ENCODE results near the gene CTNND1.
"Not testable (repeated sequence)": the region's sequence is repeated elsewhere in the genome, so short reads cannot be mapped to it uniquely, and the experiment has no call there.

Gene CTNND1

GRCh38 chr11:57761301-57762234 is at the start of gene CTNND1:
TSS of gene CTNND1 (plus strand) at chr11:57761802. CDS start at chr11:57791479, 29,677 bp downstream.
- DNase-seq = no peak

- DNase-seq = peak; percentile 90
These were observed 49.1 kb upstream of the CTNND1 start, which contains the start of gene TMX2 for GRCh38 chr11:57712256-57713150. TSS of gene TMX2 (plus strand) at chr11:57712593. CDS start at chr11:57712619, 26 bp downstream.

GRCh38 chr11:57713835-57714234 is 47.8 kb upstream of the CTNND1 start:
- no peak for DNase-seq

GRCh38 chr11:57716726-57717125 is 44.9 kb upstream of the CTNND1 start:
- not testable (repeated sequence) for DNase-seq

GRCh38 chr11:57727185-57727584 is 34.4 kb upstream of the CTNND1 start:
- no peak for DNase-seq

- DNase-seq = no peak
These were observed 32.8 kb upstream of the CTNND1 start for GRCh38 chr11:57728829-57729228.

GRCh38 chr11:57729479-57729878 is 32.1 kb upstream of the CTNND1 start:
- no peak for DNase-seq

- DNase-seq = no peak
These were observed 28.9 kb upstream of the CTNND1 start for GRCh38 chr11:57732661-57733060.

GRCh38 chr11:57735619-57736298 is 25.8 kb upstream of the CTNND1 start:
- no peak for DNase-seq

GRCh38 chr11:57741132-57742086 is 20.2 kb upstream of the CTNND1 start, which contains the start of gene SELENOH:
TSS of gene SELENOH (plus strand) at chr11:57741491. CDS start at chr11:57741596, 105 bp downstream.
- DNase-seq = peak; percentile 98

- DNase-seq = no peak
These were observed 19.5 kb upstream of the CTNND1 start for GRCh38 chr11:57742087-57742452.

GRCh38 chr11:57744357-57744756 is 17.2 kb upstream of the CTNND1 start:
- no peak for DNase-seq

GRCh38 chr11:57745206-57745605 is 16.4 kb upstream of the CTNND1 start:
- no peak for DNase-seq

GRCh38 chr11:57746920-57747319 is 14.7 kb upstream of the CTNND1 start:
- DNase-seq = no peak

- no peak for DNase-seq
These were observed 10.4 kb upstream of the CTNND1 start for GRCh38 chr11:57751176-57751575.

GRCh38 chr11:57751676-57752253 is 9.8 kb upstream of the CTNND1 start, which contains the start of gene BTBD18:
TSS of gene BTBD18 (minus strand) at chr11:57751819. CDS start at chr11:57751188, 631 bp downstream.
- no peak for DNase-seq

GRCh38 chr11:57752954-57753353 is 8.6 kb upstream of the CTNND1 start:
- DNase-seq = no peak

- no peak for DNase-seq
These were observed 3.4 kb upstream of the CTNND1 start for GRCh38 chr11:57758174-57758573.

- no peak for DNase-seq
These were observed 746 bp downstream of the CTNND1 start for GRCh38 chr11:57762235-57762861.

GRCh38 chr11:57763568-57763967 is 2.0 kb downstream of the CTNND1 start:
- DNase-seq = no peak

GRCh38 chr11:57764021-57764420 is 2.4 kb downstream of the CTNND1 start:
- no peak for DNase-seq
